GM23338 (cell line): Measurements from ENCODE around the gene SYT2. TPM values are rescaled to one million over a fixed set of nuclear protein-coding genes. Genes with fewer than 3 reads are reported as not detected.

Experiments used
- CTCF ChIP-seq, 2 experiments: fragments of 200-600 bp in 1 of 2; sonication (generic) in 1 of 2; conservative IDR thresholded peaks; 2 replicates each; pipeline versions ENCODE4 v1.5.1 to v1.6.1; 2016 to 2017; ENCODE audit warnings: antibody characterized with exemption in 2 of 2, low read depth in 2 of 2, mild to moderate bottlenecking in 2 of 2, moderate library complexity in 1 of 2
- ETS1 ChIP-seq: IDR thresholded peaks from 2 replicates; pipeline ENCODE4 v1.6.1; 2016; ENCODE audit warnings: antibody characterized with exemption
- EZH2 ChIP-seq: fragments of 200-600 bp; sonication (generic); IDR thresholded peaks from one replicate; pipeline ENCODE4 v1.8.0; 2017; ENCODE audit warnings: antibody characterized with exemption, mild to moderate bottlenecking, low read depth; ENCODE audit not compliant: unreplicated experiment
- EZH2phosphoT487 ChIP-seq: fragments of 200-600 bp; sonication (generic); IDR thresholded peaks from one replicate; pipeline ENCODE4 v1.8.1; 2018; ENCODE audit warnings: antibody characterized with exemption; ENCODE audit not compliant: unreplicated experiment
- STAT1 ChIP-seq: IDR thresholded peaks from one replicate; pipeline ENCODE4 v1.6.1; 2016; ENCODE audit warnings: antibody characterized with exemption; ENCODE audit not compliant: unreplicated experiment
- ZNF114 ChIP-seq: fragments of 250-450 bp; sonication (Bioruptor Pico); IDR thresholded peaks from 2 replicates; pipeline ENCODE4 v1.5.0; 2020; ENCODE audit warnings: mild to moderate bottlenecking, moderate library complexity
- polyA plus RNA-seq: library from polyadenylated mRNA; unstranded; fragments of >200 nt; fragmentation: Nextera tagmentation; extraction: Ambion mirVana; gene quantifications from 2 replicates; pipeline ENCODE4 v1.2.1, GENCODE V29; 2016
- total RNA-seq: library from RNA; depleted of rRNA; stranded (reverse); fragments of >200 nt; shearing (Covaris generic); gene quantifications from 2 replicates; pipeline ENCODE4 v1.2.3, GENCODE V29; 2014
- TF ChIP-seq, protein P1 (sequence below): fragments of 250-450 bp; sonication (Bioruptor Pico); IDR thresholded peaks from 2 replicates; pipeline ENCODE4 v1.5.0; 2020; ENCODE audit warnings: mild to moderate bottlenecking, moderate library complexity

SYT2 gene
- total and polyA plus RNA-seq, 2 experiments from 2014 or later: 2.4 to 12.5 TPM

DNA sequence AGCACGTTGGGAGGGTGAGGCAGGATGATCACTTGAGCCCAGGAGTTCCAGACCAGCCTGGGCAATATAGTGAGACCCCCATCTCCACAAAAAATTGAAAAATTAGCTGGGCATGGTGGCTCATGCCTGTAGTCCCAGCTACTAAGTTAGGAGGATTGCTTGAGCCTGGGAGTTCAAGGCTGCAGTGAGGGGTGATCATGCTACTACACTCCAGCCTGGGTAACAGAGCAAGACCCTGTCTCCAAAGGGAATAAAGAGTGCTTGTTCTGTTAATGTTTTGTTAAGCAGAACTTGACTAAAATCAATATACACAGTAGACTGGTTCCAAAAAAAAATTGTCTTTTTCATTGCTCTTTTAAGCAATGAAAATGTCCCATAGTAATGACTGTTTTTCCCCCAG lies 146.4 kb downstream of the SYT2 start (continued):
- TF ChIP-seq, protein P1, sequence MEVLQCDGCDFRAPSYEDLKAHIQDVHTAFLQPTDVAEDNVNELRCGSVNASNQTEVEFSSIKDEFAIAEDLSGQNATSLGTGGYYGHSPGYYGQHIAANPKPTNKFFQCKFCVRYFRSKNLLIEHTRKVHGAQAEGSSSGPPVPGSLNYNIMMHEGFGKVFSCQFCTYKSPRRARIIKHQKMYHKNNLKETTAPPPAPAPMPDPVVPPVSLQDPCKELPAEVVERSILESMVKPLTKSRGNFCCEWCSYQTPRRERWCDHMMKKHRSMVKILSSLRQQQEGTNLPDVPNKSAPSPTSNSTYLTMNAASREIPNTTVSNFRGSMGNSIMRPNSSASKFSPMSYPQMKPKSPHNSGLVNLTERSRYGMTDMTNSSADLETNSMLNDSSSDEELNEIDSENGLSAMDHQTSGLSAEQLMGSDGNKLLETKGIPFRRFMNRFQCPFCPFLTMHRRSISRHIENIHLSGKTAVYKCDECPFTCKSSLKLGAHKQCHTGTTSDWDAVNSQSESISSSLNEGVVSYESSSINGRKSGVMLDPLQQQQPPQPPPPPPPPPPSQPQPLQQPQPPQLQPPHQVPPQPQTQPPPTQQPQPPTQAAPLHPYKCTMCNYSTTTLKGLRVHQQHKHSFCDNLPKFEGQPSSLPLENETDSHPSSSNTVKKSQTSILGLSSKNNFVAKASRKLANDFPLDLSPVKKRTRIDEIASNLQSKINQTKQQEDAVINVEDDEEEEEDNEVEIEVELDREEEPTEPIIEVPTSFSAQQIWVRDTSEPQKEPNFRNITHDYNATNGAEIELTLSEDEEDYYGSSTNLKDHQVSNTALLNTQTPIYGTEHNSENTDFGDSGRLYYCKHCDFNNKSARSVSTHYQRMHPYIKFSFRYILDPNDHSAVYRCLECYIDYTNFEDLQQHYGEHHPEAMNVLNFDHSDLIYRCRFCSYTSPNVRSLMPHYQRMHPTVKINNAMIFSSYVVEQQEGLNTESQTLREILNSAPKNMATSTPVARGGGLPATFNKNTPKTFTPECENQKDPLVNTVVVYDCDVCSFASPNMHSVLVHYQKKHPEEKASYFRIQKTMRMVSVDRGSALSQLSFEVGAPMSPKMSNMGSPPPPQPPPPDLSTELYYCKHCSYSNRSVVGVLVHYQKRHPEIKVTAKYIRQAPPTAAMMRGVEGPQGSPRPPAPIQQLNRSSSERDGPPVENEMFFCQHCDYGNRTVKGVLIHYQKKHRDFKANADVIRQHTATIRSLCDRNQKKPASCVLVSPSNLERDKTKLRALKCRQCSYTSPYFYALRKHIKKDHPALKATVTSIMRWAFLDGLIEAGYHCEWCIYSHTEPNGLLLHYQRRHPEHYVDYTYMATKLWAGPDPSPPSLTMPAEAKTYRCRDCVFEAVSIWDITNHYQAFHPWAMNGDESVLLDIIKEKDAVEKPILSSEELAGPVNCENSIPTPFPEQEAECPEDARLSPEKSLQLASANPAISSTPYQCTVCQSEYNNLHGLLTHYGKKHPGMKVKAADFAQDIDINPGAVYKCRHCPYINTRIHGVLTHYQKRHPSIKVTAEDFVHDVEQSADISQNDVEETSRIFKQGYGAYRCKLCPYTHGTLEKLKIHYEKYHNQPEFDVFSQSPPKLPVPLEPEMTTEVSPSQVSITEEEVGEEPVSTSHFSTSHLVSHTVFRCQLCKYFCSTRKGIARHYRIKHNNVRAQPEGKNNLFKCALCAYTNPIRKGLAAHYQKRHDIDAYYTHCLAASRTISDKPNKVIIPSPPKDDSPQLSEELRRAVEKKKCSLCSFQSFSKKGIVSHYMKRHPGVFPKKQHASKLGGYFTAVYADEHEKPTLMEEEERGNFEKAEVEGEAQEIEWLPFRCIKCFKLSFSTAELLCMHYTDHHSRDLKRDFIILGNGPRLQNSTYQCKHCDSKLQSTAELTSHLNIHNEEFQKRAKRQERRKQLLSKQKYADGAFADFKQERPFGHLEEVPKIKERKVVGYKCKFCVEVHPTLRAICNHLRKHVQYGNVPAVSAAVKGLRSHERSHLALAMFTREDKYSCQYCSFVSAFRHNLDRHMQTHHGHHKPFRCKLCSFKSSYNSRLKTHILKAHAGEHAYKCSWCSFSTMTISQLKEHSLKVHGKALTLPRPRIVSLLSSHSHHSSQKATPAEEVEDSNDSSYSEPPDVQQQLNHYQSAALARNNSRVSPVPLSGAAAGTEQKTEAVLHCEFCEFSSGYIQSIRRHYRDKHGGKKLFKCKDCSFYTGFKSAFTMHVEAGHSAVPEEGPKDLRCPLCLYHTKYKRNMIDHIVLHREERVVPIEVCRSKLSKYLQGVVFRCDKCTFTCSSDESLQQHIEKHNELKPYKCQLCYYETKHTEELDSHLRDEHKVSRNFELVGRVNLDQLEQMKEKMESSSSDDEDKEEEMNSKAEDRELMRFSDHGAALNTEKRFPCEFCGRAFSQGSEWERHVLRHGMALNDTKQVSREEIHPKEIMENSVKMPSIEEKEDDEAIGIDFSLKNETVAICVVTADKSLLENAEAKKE (CRISPR knock-in tag): no peak
- no peak for TF ChIP-seq EZH2phosphoT487
- TF ChIP-seq STAT1: no peak
- TF ChIP-seq ETS1: no peak
- no peak for TF ChIP-seq ZNF114 (CRISPR knock-in tag)
- no peak for TF ChIP-seq CTCF (conservative IDR thresholded peaks at IDR 0.05; ENCODE audit: low read depth in 2 of 2)
- TF ChIP-seq EZH2: no peak
